ENCODE measurements around the gene SPRR5.

DNA sequence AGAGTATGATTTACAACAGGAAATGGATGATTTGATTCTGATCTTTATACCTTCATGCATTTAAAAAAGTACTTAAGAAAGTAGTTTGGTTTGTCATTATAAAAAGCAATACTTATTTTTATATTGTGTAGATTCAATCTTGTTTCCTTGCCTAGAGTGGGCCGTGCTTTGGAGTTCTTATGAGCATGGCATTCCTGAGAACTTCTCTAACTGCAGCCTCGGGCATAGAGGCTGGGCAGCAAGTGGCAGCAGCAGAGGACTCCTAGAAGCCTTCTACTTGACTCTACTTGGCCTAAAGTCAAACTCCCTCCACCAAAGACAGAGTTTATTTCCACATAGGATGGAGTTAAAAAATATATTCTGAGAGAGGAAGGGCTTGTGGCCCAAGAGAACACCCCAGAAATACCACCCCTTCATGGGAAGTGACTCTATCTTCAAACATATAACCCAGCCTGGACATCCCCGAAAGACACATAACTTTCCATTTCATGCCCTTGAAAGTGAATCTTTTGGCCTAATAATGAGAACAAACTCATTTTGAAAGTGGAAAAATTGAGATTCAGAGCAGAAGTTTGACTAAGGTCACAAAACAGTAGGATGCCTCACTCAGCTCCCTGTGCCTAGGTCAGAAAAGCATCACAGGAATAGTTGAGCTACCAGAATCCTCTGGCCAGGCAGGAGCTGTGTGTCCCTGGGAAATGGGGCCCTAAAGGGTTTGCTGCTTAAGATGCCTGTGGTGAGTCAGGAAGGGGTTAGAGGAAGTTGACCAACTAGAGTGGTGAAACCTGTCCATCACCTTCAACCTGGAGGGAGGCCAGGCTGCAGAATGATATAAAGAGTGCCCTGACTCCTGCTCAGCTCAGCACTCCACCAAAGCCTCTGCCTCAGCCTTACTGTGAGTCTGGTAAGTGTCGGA, 39.1 kb upstream of the SPRR5 start, which contains the start of gene IVL:
- TF ChIP-seq, protein P1, sequence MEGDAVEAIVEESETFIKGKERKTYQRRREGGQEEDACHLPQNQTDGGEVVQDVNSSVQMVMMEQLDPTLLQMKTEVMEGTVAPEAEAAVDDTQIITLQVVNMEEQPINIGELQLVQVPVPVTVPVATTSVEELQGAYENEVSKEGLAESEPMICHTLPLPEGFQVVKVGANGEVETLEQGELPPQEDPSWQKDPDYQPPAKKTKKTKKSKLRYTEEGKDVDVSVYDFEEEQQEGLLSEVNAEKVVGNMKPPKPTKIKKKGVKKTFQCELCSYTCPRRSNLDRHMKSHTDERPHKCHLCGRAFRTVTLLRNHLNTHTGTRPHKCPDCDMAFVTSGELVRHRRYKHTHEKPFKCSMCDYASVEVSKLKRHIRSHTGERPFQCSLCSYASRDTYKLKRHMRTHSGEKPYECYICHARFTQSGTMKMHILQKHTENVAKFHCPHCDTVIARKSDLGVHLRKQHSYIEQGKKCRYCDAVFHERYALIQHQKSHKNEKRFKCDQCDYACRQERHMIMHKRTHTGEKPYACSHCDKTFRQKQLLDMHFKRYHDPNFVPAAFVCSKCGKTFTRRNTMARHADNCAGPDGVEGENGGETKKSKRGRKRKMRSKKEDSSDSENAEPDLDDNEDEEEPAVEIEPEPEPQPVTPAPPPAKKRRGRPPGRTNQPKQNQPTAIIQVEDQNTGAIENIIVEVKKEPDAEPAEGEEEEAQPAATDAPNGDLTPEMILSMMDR (IDR thresholded peaks at IDR 0.05): no peak
- TF ChIP-seq POLR2A (IDR thresholded peaks at IDR 0.05) (no peak), POLR2AphosphoS5 (IDR thresholded peaks at IDR 0.05; ENCODE audit: insufficient read depth in 1 of 2, low read depth in 1 of 2) (peak in 1 of 2 donors; percentile 26)

Data from vagina (tissue), 2 donors.